Measurements from ENCODE around the gene MAP2K5.

Gene MAP2K5

GRCh38 chr15:67717776-67718175 lies 175.3 kb downstream of the MAP2K5 start:
- ATAC-seq = no peak
- TF ChIP-seq ZC3H10 (CRISPR knock-in tag; IDR thresholded peaks at IDR 0.05) (no peak), CSDC2 (CRISPR knock-in tag; IDR thresholded peaks at IDR 0.05) (no peak)

DNA sequence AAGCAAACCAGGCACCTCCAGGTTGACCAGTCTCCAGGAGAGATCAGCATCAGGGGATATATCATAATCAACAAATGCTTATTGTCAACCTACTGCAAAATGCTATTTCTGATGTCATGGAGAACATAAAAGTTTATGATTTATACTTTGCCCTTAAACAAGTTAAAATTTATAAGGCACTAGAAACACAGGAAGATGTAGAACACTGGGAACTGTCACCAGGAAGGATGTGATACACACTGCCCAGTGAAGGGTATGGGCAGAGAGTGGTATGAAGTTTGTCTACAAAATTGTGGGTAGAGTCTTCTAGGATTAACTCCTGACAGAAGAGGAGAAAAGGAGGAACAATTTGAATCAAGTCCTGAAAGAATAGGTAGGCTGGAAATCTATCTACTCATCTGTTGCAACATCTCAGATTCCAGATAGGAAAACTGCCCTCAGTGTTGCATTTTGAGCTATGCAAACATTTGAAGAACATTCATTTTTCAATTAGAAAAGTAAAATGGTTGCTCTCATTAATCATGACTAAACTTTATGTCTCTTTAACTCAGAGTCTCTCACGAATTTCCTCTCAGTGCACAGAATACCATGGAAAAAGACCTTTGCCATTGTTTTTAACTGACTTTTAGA lies 176.9 kb downstream of the MAP2K5 start:
- TF ChIP-seq ZFP3 (CRISPR knock-in tag; IDR thresholded peaks at IDR 0.05) (no peak), PPARA (CRISPR knock-in tag; IDR thresholded peaks at IDR 0.05; ENCODE audit: borderline replicate concordance) (no peak), ISL1 (CRISPR knock-in tag; IDR thresholded peaks at IDR 0.05) (no peak)
- ATAC-seq = no peak

- no peak for ATAC-seq
- no peak for TF ChIP-seq CSDC2 (CRISPR knock-in tag; IDR thresholded peaks at IDR 0.05)
- TF ChIP-seq, protein P1, sequence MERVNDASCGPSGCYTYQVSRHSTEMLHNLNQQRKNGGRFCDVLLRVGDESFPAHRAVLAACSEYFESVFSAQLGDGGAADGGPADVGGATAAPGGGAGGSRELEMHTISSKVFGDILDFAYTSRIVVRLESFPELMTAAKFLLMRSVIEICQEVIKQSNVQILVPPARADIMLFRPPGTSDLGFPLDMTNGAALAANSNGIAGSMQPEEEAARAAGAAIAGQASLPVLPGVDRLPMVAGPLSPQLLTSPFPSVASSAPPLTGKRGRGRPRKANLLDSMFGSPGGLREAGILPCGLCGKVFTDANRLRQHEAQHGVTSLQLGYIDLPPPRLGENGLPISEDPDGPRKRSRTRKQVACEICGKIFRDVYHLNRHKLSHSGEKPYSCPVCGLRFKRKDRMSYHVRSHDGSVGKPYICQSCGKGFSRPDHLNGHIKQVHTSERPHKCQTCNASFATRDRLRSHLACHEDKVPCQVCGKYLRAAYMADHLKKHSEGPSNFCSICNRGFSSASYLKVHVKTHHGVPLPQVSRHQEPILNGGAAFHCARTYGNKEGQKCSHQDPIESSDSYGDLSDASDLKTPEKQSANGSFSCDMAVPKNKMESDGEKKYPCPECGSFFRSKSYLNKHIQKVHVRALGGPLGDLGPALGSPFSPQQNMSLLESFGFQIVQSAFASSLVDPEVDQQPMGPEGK (CRISPR knock-in tag; IDR thresholded peaks at IDR 0.05; ENCODE audit: borderline replicate concordance) = no peak
- TF ChIP-seq, protein P2, sequence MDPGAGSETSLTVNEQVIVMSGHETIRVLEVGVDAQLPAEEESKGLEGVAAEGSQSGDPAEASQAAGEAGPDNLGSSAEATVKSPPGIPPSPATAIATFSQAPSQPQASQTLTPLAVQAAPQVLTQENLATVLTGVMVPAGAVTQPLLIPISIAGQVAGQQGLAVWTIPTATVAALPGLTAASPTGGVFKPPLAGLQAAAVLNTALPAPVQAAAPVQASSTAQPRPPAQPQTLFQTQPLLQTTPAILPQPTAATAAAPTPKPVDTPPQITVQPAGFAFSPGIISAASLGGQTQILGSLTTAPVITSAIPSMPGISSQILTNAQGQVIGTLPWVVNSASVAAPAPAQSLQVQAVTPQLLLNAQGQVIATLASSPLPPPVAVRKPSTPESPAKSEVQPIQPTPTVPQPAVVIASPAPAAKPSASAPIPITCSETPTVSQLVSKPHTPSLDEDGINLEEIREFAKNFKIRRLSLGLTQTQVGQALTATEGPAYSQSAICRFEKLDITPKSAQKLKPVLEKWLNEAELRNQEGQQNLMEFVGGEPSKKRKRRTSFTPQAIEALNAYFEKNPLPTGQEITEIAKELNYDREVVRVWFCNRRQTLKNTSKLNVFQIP (CRISPR knock-in tag; IDR thresholded peaks at IDR 0.05; ENCODE audit: borderline replicate concordance, low read depth) = no peak
- no peak for TF ChIP-seq ISL1 (CRISPR knock-in tag; IDR thresholded peaks at IDR 0.05)
- no peak for TF ChIP-seq TCF4 (CRISPR knock-in tag; IDR thresholded peaks at IDR 0.05; ENCODE audit: borderline replicate concordance)
- no peak for TF ChIP-seq ZFP3 (CRISPR knock-in tag; IDR thresholded peaks at IDR 0.05)
- TF ChIP-seq ZNF70 (CRISPR knock-in tag; IDR thresholded peaks at IDR 0.05) = no peak
- no peak for TF ChIP-seq PPARA (CRISPR knock-in tag; IDR thresholded peaks at IDR 0.05; ENCODE audit: borderline replicate concordance)
- no peak for TF ChIP-seq BACH2 (CRISPR knock-in tag; IDR thresholded peaks at IDR 0.05; ENCODE audit: borderline replicate concordance)
- no peak for TF ChIP-seq OSR1 (CRISPR knock-in tag; IDR thresholded peaks at IDR 0.05)
- TF ChIP-seq TOX (CRISPR knock-in tag; IDR thresholded peaks at IDR 0.05; ENCODE audit: borderline replicate concordance) = no peak
- TF ChIP-seq ZNF8 (CRISPR knock-in tag; IDR thresholded peaks at IDR 0.05) = no peak
These were observed 178.2 kb downstream of the MAP2K5 start for GRCh38 chr15:67720556-67721175.

GRCh38 chr15:67722030-67722817 lies 179.7 kb downstream of the MAP2K5 start:
- TF ChIP-seq BACH2 (CRISPR knock-in tag; IDR thresholded peaks at IDR 0.05; ENCODE audit: borderline replicate concordance) (no peak), OSR1 (CRISPR knock-in tag; IDR thresholded peaks at IDR 0.05) (no peak), ZFP30 (CRISPR knock-in tag; IDR thresholded peaks at IDR 0.05) (no peak), RARB (CRISPR knock-in tag; IDR thresholded peaks at IDR 0.05) (no peak), TCF4 (CRISPR knock-in tag; IDR thresholded peaks at IDR 0.05; ENCODE audit: borderline replicate concordance) (no peak), ESRRG (CRISPR knock-in tag; IDR thresholded peaks at IDR 0.05) (no peak), ZNF70 (CRISPR knock-in tag; IDR thresholded peaks at IDR 0.05) (no peak), ZFP3 (CRISPR knock-in tag; IDR thresholded peaks at IDR 0.05) (no peak), TOX (CRISPR knock-in tag; IDR thresholded peaks at IDR 0.05; ENCODE audit: borderline replicate concordance) (no peak), ZC3H10 (CRISPR knock-in tag; IDR thresholded peaks at IDR 0.05) (no peak), CSDC2 (CRISPR knock-in tag; IDR thresholded peaks at IDR 0.05) (no peak), CSRNP3 (CRISPR knock-in tag; IDR thresholded peaks at IDR 0.05) (no peak)
- TF ChIP-seq, protein P3, sequence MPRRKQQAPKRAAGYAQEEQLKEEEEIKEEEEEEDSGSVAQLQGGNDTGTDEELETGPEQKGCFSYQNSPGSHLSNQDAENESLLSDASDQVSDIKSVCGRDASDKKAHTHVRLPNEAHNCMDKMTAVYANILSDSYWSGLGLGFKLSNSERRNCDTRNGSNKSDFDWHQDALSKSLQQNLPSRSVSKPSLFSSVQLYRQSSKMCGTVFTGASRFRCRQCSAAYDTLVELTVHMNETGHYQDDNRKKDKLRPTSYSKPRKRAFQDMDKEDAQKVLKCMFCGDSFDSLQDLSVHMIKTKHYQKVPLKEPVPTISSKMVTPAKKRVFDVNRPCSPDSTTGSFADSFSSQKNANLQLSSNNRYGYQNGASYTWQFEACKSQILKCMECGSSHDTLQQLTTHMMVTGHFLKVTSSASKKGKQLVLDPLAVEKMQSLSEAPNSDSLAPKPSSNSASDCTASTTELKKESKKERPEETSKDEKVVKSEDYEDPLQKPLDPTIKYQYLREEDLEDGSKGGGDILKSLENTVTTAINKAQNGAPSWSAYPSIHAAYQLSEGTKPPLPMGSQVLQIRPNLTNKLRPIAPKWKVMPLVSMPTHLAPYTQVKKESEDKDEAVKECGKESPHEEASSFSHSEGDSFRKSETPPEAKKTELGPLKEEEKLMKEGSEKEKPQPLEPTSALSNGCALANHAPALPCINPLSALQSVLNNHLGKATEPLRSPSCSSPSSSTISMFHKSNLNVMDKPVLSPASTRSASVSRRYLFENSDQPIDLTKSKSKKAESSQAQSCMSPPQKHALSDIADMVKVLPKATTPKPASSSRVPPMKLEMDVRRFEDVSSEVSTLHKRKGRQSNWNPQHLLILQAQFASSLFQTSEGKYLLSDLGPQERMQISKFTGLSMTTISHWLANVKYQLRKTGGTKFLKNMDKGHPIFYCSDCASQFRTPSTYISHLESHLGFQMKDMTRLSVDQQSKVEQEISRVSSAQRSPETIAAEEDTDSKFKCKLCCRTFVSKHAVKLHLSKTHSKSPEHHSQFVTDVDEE (CRISPR knock-in tag; IDR thresholded peaks at IDR 0.05) = no peak
- TF ChIP-seq, protein P1 (CRISPR knock-in tag; IDR thresholded peaks at IDR 0.05; ENCODE audit: borderline replicate concordance) = no peak
- TF ChIP-seq, protein P4, sequence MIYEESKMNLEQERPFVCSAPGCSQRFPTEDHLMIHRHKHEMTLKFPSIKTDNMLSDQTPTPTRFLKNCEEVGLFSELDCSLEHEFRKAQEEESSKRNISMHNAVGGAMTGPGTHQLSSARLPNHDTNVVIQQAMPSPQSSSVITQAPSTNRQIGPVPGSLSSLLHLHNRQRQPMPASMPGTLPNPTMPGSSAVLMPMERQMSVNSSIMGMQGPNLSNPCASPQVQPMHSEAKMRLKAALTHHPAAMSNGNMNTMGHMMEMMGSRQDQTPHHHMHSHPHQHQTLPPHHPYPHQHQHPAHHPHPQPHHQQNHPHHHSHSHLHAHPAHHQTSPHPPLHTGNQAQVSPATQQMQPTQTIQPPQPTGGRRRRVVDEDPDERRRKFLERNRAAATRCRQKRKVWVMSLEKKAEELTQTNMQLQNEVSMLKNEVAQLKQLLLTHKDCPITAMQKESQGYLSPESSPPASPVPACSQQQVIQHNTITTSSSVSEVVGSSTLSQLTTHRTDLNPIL (CRISPR knock-in tag; IDR thresholded peaks at IDR 0.05; ENCODE audit: low read depth) = no peak
- ATAC-seq = no peak
